Ectodermal cell (in vitro differentiated cells): Measurements from ENCODE around the gene DYNLRB1.

Source experiments
- H3K27ac ChIP-seq: 2 replicates; pipeline ENCODE4 v1.7.0; 2013; ENCODE audit warnings: mild to moderate bottlenecking, low read depth, low read length; ENCODE audit not compliant: insufficient read depth, poor library complexity, severe bottlenecking
- H3K27me3 ChIP-seq: 2 replicates; pipeline ENCODE4 v1.7.0; 2013; ENCODE audit warnings: mild to moderate bottlenecking, low read length; ENCODE audit not compliant: insufficient read depth, control insufficient read depth, poor library complexity, severe bottlenecking
- H3K36me3 ChIP-seq: one replicate; pipeline ENCODE4 v1.7.0; 2013; ENCODE audit warnings: low read length; ENCODE audit not compliant: control insufficient read depth, insufficient read depth
- H3K4me1 ChIP-seq: one replicate; pipeline ENCODE4 v1.7.0; 2013; ENCODE audit warnings: low read length; ENCODE audit not compliant: control insufficient read depth, insufficient read depth
- H3K4me3 ChIP-seq: 2 replicates; pipeline ENCODE4 v1.7.0; 2013; ENCODE audit warnings: low read depth, low read length, control low read depth; ENCODE audit not compliant: insufficient read depth
- H3K9me3 ChIP-seq: 2 replicates; pipeline ENCODE4 v1.7.0; 2013; ENCODE audit warnings: mild to moderate bottlenecking, low read length, moderate library complexity; ENCODE audit not compliant: control insufficient read depth
- WGBS, 2 experiments: methylation state at CpG; one replicate each; pipeline ENCODE4 v1.1.7; 2013; ENCODE audit warnings: missing lambda C conversion rate in 2 of 2; 5-methylcytosine and 5-hydroxymethylcytosine counted together

Gene DYNLRB1

DNA sequence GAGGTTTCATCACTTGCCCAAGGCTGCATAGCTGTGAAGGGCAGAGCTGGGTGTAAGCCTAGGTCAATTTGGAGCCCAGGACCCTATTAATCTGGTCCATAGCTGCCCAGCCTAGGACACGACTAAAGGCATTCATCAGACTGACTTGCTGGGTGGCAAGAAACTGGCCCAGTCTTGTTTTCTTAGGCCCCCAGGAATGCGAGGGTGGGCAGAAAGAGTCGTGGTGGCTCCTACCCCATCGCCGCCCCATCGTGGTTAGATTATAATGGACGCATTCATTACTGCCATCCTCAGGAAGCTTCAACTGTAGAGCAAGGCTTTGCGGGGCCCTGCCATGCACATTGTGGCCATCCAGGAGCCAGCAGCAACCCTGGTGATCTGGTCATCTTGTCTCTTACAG is 16.1 kb downstream of the DYNLRB1 start:
- H3K9me3 ChIP-seq, result no peaks in the 10 kb centered on the region
- H3K27ac ChIP-seq, result no peak overlapping the region
- H3K27me3 ChIP-seq, result no peaks in the 10 kb centered on the region
- WGBS, 2 experiments, result 94 to 96% methylated on average over 8 of the region's 8 CpGs
- H3K4me1 ChIP-seq, result no peaks in the 10 kb centered on the region
- H3K4me3 ChIP-seq, result no peak overlapping the region
- peaks cover 50% of the 10 kb centered on the region for H3K36me3 ChIP-seq

DNA sequence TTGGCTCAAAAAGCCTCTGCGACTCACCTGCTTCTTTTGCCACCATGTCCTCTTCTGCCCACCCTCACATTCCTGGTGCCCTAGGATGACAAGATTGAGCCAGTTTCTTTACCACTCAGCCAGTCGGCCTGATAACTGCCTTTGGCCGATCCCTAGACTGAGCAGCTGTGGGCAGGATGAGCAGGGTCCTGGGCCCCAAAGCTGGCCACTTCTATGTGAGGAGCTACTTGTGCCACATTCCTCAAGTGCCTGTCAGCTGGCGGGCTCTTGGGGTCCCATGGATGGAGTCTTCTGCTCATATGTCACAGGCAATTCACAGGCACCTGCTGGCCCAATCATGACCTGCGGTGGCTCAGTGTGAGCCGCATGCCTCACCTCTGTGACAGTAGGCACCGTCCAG is 16.5 kb downstream of the DYNLRB1 start:
- Histone ChIP-seq H3K27ac (no peak overlapping the region), H3K36me3 (peaks cover 49% of the 10 kb centered on the region), H3K4me1 (no peaks in the 10 kb centered on the region), H3K4me3 (no peak overlapping the region), H3K27me3 (no peaks in the 10 kb centered on the region), H3K9me3 (no peaks in the 10 kb centered on the region)
- 96% methylated on average over 7 of the region's 7 CpGs for WGBS, 2 experiments

DNA sequence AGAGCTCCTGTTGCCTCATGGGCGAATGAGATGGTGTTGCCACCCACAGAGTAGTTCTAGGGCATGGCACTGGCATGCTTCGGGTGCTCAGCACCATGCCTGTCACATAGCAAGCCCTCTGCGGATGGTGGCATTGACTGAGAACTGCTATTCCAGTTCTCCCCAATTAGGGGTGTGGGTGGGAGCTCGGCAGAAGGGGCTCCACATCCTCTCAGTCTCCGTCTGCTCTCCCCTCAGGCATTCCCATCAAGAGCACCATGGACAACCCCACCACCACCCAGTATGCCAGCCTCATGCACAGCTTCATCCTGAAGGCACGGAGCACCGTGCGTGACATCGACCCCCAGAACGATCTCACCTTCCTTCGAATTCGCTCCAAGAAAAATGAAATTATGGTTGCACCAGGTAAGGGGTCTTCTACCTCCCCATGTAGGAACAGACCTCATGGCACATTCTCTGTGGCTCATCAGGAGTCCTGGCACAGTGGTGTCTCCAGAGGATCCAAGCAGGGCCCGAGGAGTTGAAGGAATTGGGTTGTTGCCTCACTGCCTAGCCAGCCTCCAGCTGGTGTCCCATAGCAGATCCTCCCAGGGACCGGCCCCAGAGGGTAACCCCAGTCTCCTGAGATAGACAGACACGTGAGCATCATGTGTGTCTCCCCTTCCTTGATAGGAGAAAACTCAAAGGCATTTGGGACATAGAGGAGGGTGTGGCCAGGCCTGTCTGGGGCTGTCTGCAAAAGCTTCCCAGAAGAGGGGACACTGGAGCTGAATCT is 18.4 kb downstream of the DYNLRB1 start:
- Histone ChIP-seq H3K4me1 (no peaks in the 10 kb centered on the region), H3K36me3 (peaks cover 38% of the 10 kb centered on the region), H3K4me3 (no peak overlapping the region), H3K27me3 (no peaks in the 10 kb centered on the region), H3K9me3 (no peaks in the 10 kb centered on the region), H3K27ac (no peak overlapping the region)
- WGBS, 2 experiments, result 96 to 97% methylated on average over 15 of the region's 15 CpGs

DNA sequence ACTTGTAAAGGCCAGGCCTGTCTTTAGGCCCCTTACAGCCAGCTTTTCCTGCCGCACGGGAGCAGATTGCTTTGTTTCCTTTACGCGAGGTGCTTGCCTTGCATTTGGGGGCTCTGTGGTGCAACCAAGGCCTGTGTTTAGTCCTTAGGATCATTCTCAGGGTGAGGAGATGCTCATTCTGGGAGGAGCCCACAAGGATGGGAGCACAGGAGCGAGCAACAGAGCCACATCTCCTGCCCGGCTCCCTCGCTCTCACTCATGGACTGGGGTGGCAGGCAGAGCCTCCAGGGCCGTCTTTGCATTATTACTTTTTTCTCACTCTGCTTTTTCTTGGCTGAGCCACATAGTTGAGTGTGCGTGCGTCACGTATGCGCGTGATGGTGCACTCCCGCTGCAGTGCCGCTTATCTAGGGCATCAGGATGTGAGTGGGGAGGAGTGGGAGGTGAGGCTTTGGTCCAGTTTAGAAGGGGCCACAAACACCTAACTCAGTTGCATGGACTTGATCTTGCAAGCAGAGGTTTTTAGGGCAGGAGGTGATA is 19.1 kb downstream of the DYNLRB1 start:
- H3K36me3 ChIP-seq, result peaks cover 38% of the 10 kb centered on the region

DNA sequence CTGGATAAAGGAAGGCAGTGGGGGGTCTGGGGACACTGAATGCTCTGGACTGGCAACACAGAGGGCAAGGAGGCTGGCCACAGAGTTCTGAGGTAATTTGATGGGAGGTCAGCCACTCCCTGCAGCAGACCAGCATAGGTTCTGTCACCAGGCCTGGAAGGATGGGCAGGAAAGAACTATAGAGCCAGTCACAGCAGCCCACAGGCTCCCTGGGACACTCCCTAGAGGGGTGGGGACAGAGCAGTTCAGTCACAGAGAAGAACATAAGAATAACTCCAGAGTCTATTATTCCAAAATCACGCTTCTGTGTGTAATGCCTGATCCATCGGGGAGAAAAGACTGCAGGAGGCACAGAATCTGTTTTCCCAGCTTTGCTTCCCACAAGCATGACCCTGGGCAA is 19.6 kb downstream of the DYNLRB1 start:
- 94 to 97% methylated on average over 2 of the region's 2 CpGs for WGBS, 2 experiments
- H3K36me3 ChIP-seq, result peaks cover 38% of the 10 kb centered on the region

More for the DNA sequence above, 19.1 kb downstream of the DYNLRB1 start:
- no peaks in the 10 kb centered on the region for H3K27me3 ChIP-seq
- no peaks in the 10 kb centered on the region for H3K4me1 ChIP-seq
- 96 to 97% methylated on average over 15 of the region's 15 CpGs for WGBS, 2 experiments
- H3K4me3 ChIP-seq, result no peak overlapping the region
- H3K9me3 ChIP-seq, result no peaks in the 10 kb centered on the region
- no peak overlapping the region for H3K27ac ChIP-seq

DNA sequence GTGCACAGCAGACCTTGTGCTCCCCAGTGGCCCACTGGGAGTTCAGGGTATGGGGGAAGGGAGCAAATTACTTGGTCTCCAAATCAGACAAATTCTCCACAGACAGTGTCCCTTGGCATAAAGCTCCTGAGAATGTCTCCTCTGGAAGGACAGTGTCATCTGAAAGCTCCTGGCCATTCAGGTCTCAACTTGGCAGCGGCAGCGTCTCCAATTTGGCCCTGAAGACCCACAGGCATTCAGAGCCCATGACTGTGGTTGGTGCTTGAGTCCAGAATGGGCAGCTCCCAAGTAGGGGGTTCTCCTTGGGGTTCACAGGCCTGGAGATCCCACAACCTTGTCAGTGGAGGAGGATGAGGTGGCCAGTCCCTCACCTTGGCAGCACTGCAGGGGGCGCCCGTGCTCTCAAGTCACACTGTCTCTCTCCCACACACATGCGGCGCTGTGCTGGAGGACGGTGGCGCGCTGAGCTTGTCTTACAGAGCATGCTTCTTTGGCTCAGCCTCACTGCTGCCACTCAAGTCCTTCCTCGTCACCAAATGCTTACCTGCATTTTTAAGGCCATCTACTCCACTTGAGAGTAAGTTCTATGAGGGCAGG is 20.7 kb downstream of the DYNLRB1 start:
- no peak overlapping the region for H3K27ac ChIP-seq
- H3K36me3 ChIP-seq, result peaks cover 43% of the 10 kb centered on the region
- H3K4me1 ChIP-seq, result no peaks in the 10 kb centered on the region
- WGBS, 2 experiments, result 89 to 91% methylated on average over 10 of the region's 10 CpGs
- H3K9me3 ChIP-seq, result no peaks in the 10 kb centered on the region
- H3K27me3 ChIP-seq, result no peaks in the 10 kb centered on the region
- H3K4me3 ChIP-seq, result no peak overlapping the region

More for the DNA sequence above, 19.6 kb downstream of the DYNLRB1 start:
- Histone ChIP-seq H3K27ac (no peak overlapping the region), H3K27me3 (no peaks in the 10 kb centered on the region), H3K9me3 (no peaks in the 10 kb centered on the region), H3K4me1 (no peaks in the 10 kb centered on the region), H3K4me3 (no peak overlapping the region)

DNA sequence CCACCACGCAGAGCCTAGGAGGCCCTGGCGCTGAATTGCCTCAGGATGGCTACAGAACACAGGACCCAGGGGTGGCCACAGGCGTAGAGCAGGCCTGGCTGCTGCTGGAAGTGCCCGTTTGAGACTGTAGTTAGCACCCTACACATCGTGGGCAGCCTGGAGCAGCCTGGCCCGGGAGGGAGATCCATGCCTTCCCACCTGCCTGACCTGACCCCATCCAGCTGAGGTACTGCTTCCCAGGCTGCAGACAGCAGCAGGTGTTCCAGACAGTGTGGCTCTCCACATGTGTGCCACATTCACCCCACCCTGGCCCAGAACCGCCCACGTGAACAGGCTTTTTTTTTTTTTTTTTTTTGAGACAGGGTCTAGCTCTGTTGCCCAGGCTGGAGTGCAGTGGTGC is 21.4 kb downstream of the DYNLRB1 start:
- peaks cover 43% of the 10 kb centered on the region for H3K36me3 ChIP-seq
- H3K4me1 ChIP-seq, result no peaks in the 10 kb centered on the region
- WGBS, 2 experiments, result 93 to 97% methylated on average over 8 of the region's 8 CpGs
- no peak overlapping the region for H3K27ac ChIP-seq
- H3K27me3 ChIP-seq, result no peaks in the 10 kb centered on the region
- H3K4me3 ChIP-seq, result no peak overlapping the region
- no peaks in the 10 kb centered on the region for H3K9me3 ChIP-seq

DNA sequence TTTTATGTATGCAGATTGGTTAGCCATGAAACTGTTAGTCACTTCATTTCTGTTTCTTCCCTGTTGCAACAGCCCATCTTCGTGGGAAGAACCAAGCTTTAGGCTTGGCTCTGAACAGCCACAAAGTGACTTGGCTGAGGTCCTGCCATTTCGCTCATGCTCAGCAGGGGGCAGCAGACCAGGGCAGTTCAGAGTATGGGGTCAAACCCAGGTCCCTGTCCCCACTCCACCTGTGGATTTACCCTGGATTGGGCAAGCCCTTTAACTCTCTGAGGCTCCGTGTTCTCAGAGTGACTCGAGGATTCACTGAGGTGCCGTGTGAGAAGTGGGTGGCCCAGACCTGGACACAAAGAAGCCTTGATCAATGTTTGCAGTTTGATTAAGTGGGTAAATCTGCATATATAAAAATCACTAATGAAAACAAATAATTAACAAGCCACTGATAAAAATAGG is 22.5 kb downstream of the DYNLRB1 start:
- 71 to 73% methylated on average over 5 of the region's 5 CpGs for whole genome bisulfite sequencing, 2 experiments
- Histone ChIP-seq H3K27me3 (no peaks in the 10 kb centered on the region), H3K9me3 (no peaks in the 10 kb centered on the region), H3K27ac (no peak overlapping the region), H3K36me3 (peaks cover 39% of the 10 kb centered on the region), H3K4me1 (no peaks in the 10 kb centered on the region), H3K4me3 (no peak overlapping the region)

DNA sequence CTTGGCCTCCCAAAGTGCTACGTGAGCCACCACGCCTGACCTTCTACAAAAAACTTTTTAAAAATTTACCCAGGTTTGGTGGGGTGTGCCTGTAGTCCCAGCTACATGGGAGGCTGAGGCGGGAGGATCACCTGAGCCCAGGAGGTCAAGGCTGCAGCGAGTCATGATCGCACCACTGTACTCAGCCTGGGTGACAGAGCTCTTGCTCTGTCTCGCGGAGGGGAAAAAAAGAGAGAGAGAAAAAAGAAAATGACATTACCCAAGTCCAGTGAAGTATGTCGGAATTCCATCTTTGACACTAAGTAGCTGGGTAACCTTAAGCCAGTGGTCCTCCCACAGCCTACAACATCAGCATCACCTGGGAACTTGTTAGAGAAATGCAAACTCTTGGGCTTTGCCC is 23.5 kb downstream of the DYNLRB1 start:
- 92 to 94% methylated on average over 8 of the region's 8 CpGs for WGBS, 2 experiments
- Histone ChIP-seq H3K36me3 (peaks cover 31% of the 10 kb centered on the region), H3K27me3 (no peaks in the 10 kb centered on the region), H3K4me1 (no peaks in the 10 kb centered on the region), H3K27ac (no peak overlapping the region), H3K4me3 (no peak overlapping the region), H3K9me3 (no peaks in the 10 kb centered on the region)

DNA sequence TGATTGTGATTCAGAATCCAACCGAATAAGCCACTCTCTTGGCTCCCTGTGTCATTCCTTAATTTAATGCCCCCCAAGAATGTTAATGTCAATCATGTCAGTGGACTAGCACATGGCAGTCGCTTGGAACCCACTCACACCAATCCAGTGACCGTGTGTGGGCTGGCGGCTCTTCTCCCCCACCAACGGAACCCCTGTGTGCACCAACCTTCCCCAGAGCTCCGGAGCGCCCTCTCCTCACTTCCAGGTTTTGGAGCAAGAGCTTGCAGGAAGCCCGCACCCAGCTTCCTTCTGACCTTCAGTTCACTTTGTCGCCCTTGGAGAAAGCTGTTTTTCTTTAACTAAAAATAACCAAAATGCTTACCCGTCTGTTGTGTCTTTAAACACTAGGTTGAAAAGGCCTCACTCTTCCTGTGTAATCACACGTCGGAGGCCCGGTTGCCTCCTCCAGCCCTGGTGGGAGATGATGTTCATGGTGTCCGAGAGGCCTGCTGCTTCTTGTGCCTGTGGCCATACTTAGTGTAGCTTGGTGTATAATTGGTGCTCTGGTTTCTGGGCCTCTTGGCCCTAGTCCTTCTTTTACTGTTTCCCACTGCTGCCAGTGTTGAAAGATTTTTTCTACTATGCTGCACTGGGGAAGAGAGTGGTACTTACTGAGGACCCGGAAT is 24.5 kb downstream of the DYNLRB1 start:
- H3K27ac ChIP-seq, result no peak overlapping the region
- H3K27me3 ChIP-seq, result no peaks in the 10 kb centered on the region
- WGBS, 2 experiments, result 95 to 98% methylated on average over 15 of the region's 15 CpGs

More for the DNA sequence above, 24.5 kb downstream of the DYNLRB1 start:
- Histone ChIP-seq H3K36me3 (peaks cover 25% of the 10 kb centered on the region), H3K4me1 (no peaks in the 10 kb centered on the region), H3K9me3 (no peaks in the 10 kb centered on the region), H3K4me3 (no peak overlapping the region)
